Activated CD4-positive, alpha-beta memory T cell treated with anti-CD3 and anti-CD28 coated beads for 36 hours (primary cell): ENCODE data around the gene NDUFS6. TPM values are rescaled to one million over a fixed set of nuclear protein-coding genes. Genes with fewer than 3 reads are reported as not detected.
"Not testable (repeated sequence)": the region's sequence is repeated elsewhere in the genome, so short reads cannot be mapped to it uniquely, and the experiment has no call there.

Experiments used
- CTCF ChIA-PET: fragments of 350-600 bp; sonication (Branson Sonifier 250); formaldehyde crosslinking; loops from one replicate; lab custom pipeline; 2021; ENCODE audit warnings: antibody characterized with exemption, inconsistent platforms; lab: Charles Lee
- POLR2A ChIA-PET: fragments of 350-600 bp; sonication (Branson Sonifier 250); formaldehyde crosslinking; loops from one replicate; lab custom pipeline; 2021; ENCODE audit warnings: antibody characterized with exemption; lab: Charles Lee
- DNase-seq: peaks from one replicate; pipeline ENCODE4 v3.0.0-alpha.2; 2020
- H3K27ac Mint-ChIP-seq: one replicate; pipeline ENCODE4 v1.8.0; 2021; ENCODE audit warnings: mixed read lengths
- H3K27me3 Mint-ChIP-seq: one replicate; pipeline ENCODE4 v1.8.0; 2021; ENCODE audit warnings: mixed read lengths
- H3K36me3 Mint-ChIP-seq: one replicate; pipeline ENCODE4 v1.8.0; 2021; ENCODE audit warnings: mixed read lengths
- H3K4me1 Mint-ChIP-seq: one replicate; pipeline ENCODE4 v1.8.0; 2021; ENCODE audit warnings: low read depth, mixed read lengths
- H3K4me3 Mint-ChIP-seq: one replicate; pipeline ENCODE4 v1.8.0; 2021; ENCODE audit warnings: mild to moderate bottlenecking, mixed read lengths
- H3K9me3 Mint-ChIP-seq: one replicate; pipeline ENCODE4 v1.8.0; 2021; ENCODE audit warnings: mixed read lengths
- intact Hi-C: fragments of 100-400 bp; cut with micrococcal nuclease; formaldehyde crosslinking; loops from one replicate; pipeline ENCODE4 v1.15.1; 2023
- total RNA-seq, 2 experiments: library from RNA; stranded (reverse); gene quantifications; one replicate each; pipeline ENCODE4 v1.2.3, GENCODE V29; 2021

NDUFS6 gene
- total RNA-seq, 2 experiments from 2014 or later: 38.9 to 39.5 TPM

DNA sequence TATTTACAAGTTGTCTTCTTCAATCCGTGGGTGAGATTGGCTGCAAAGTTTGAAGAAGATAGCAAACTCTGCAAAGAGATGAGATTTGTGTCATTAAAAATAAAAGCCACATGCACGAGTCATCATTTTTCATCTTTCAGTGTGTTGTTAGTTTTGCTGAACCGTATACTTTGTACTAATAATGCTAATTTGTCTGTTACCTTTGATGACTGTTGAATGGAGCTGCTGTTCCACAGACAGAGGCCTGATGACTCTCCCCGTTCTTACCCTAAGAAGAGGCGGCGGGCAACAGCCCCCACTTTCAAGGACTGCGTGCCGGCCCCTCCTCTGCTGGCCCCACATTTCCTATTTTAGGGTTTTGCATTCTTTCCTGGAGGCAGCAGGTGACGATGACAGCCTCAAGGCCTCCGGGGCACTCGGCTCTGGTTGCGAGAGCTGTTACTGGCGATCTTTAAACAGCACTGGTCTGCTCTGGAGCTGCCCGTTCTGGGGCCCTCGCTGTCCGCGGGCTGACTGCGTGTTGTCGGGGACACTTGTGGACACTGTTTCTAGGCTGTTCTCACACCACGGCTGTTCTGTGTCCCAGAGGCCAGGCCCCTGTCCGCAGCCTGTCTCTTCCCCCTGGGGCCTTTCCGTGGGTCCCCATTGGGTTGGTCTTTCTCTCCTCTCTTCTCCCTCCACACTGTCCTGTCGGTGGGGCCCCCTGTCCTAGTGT lies 35.1 kb downstream of the NDUFS6 start:
- H3K4me3 Mint-ChIP-seq: no peak overlapping the region
- H3K27me3 Mint-ChIP-seq: peaks cover 10% of the 10 kb centered on the region
- H3K4me1 Mint-ChIP-seq: no peaks in the 10 kb centered on the region
- CTCF ChIA-PET: no interaction called here
- H3K36me3 Mint-ChIP-seq: no peaks in the 10 kb centered on the region
- DNase-seq: no peak
- H3K9me3 Mint-ChIP-seq: no peaks in the 10 kb centered on the region
- intact Hi-C loops: no loop called here
- H3K27ac Mint-ChIP-seq: no peak overlapping the region
- POLR2A ChIA-PET: no interaction called here

DNA sequence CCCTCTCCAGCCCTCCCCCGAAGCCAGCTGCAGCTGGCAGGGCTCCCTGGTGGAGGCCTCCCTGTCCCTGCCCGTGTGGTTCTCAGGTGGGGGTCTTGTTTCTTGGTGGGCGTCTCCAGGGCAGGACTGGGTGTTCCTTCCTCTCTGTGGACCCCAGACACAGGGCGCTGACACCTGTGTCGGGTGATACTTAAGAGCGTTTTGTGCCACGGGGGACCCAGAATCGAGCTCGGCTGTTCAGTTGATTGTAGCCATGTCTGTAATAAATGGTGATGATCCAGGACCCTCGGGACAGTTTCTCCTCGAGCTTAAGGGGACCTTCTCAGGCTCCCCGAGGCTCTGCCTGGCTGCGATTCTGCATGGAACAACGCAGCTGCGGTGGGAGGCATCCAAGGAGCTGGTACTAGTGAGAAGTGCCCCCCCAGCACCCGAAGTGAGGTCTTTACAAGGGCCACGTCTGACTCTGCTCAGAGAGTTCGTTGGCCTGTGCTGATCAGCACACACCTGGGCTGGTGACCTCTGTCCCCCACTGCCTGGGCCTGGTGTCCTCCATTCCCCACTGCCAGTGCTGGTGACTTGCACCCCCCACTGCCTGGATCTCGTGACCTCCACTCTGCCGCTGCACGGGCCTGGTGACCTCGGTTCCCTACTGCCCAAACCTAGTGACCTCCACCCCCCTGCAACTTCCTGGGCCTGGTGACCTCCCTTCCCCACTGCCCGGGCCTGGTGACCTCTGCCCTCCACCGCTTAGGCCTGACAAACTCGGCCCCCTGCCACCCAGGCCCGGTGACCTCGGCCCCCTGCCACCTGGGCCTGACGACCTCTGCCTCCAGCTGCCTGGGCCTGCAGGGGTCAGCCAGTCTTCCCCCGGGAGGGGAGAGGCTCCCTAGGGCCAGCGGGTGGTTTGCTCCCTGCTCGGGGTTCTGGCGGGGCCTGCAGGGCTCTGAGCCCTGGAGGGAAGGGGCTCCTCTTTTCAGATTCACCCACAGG lies 36.0 kb downstream of the NDUFS6 start:
- no peaks in the 10 kb centered on the region for H3K4me1 Mint-ChIP-seq
- H3K27me3 Mint-ChIP-seq: peaks cover 11% of the 10 kb centered on the region
- no peak for DNase-seq
- CTCF ChIA-PET: no interaction called here
- H3K9me3 Mint-ChIP-seq: no peaks in the 10 kb centered on the region
- intact Hi-C loops: no loop called here
- POLR2A ChIA-PET: no interaction called here
- no peak overlapping the region for H3K27ac Mint-ChIP-seq
- no peaks in the 10 kb centered on the region for H3K36me3 Mint-ChIP-seq
- H3K4me3 Mint-ChIP-seq: no peak overlapping the region

- H3K36me3 Mint-ChIP-seq: no peaks in the 10 kb centered on the region
- intact Hi-C loops: no loop called here
- H3K9me3 Mint-ChIP-seq: no peaks in the 10 kb centered on the region
- ChIA-PET CTCF (no interaction called here), POLR2A (no interaction called here)
- H3K4me1 Mint-ChIP-seq: no peaks in the 10 kb centered on the region
- no peak overlapping the region for H3K27ac Mint-ChIP-seq
- no peak for DNase-seq
- peaks cover 14% of the 10 kb centered on the region for H3K27me3 Mint-ChIP-seq
- H3K4me3 Mint-ChIP-seq: no peak overlapping the region
Observed at GRCh38 chr5:1838013-1838412, 36.8 kb downstream of the NDUFS6 start.

DNA sequence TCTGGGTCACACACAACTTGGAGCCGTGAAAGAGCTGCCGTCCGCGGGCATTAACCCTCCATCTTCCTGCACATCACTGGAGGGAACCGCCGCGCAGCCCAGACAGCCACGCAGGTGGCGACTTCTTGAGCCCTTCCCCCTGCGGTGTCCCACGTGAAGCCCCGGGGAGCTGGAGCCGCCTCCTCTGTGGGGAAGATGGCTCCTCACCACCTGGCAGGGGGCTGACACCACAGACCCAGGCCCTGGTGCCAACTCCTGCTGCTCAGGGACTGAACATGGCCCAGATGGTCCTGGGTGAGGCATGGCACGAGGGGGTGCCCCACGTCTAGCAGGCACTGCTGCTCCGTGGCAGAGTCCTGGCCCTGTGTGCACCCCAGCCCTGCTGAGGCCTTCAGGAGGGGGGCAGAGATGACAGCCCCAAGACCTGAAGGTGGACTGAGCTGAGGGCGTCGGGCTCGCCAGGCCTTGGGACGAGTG lies 38.9 kb downstream of the NDUFS6 start:
- intact Hi-C loops: no loop called here
- CTCF ChIA-PET: no interaction called here
- POLR2A ChIA-PET: no interaction called here
- Mint-ChIP-seq H3K9me3 (no peaks in the 10 kb centered on the region), H3K27ac (no peak overlapping the region), H3K36me3 (no peaks in the 10 kb centered on the region), H3K27me3 (peaks cover 14% of the 10 kb centered on the region), H3K4me1 (no peaks in the 10 kb centered on the region), H3K4me3 (no peak overlapping the region)
- DNase-seq: no peak

GRCh38 chr5:1840741-1841521 lies 39.7 kb downstream of the NDUFS6 start:
- intact Hi-C loops: no loop called here
- Mint-ChIP-seq H3K9me3 (no peaks in the 10 kb centered on the region), H3K36me3 (no peaks in the 10 kb centered on the region), H3K4me1 (no peaks in the 10 kb centered on the region), H3K27ac (no peak overlapping the region), H3K4me3 (no peak overlapping the region), H3K27me3 (peaks cover 14% of the 10 kb centered on the region)
- ChIA-PET POLR2A (no interaction called here), CTCF (no interaction called here)
- no peak for DNase-seq

GRCh38 chr5:1842004-1842819 lies 41.0 kb downstream of the NDUFS6 start:
- intact Hi-C loops: no loop called here
- H3K4me1 Mint-ChIP-seq: no peaks in the 10 kb centered on the region
- ChIA-PET POLR2A (no interaction called here), CTCF (no interaction called here)
- H3K9me3 Mint-ChIP-seq: no peaks in the 10 kb centered on the region
- H3K4me3 Mint-ChIP-seq: no peak overlapping the region
- no peak overlapping the region for H3K27ac Mint-ChIP-seq
- DNase-seq: no peak
- peaks cover 12% of the 10 kb centered on the region for H3K27me3 Mint-ChIP-seq
- no peaks in the 10 kb centered on the region for H3K36me3 Mint-ChIP-seq

- H3K9me3 Mint-ChIP-seq, DNase-seq, intact Hi-C loops, H3K27ac Mint-ChIP-seq, POLR2A ChIA-PET, CTCF ChIA-PET, H3K4me1 Mint-ChIP-seq, H3K4me3 Mint-ChIP-seq, H3K36me3 Mint-ChIP-seq: not testable (repeated sequence)
- H3K27me3 Mint-ChIP-seq: peaks cover 19% of the 10 kb centered on the region
Observed at GRCh38 chr5:1843761-1844160, 42.6 kb downstream of the NDUFS6 start.

DNA sequence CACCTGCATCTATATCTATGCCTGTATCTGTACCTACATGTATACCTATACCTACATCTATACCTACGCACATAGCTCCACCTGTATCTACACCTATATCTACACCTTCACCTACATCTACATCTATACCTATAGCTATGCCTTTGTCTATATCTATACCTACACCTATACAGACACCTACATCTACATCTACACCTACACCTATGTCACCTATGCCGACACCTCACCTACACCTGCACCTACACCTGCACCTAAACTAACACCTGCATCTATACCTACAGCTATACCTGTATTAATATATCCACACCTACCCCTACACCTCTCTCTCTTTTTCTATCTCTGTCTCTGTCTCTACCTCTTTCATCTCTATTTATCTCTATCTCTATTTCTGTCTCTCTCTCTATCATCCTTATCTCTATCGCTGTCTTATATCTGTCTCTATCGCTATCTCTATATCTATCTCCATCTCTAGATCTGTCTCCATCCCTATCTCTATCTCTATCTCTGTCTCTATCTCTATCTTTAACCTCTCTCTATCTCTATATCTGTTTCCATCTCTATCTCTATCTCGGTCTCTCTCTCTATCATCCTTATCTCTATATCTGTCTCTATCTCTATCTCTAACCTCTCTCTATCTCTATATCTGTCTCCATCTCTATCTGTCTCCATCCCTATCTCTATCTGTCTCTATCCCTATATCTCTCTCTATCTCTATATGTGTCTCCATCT lies 43.7 kb downstream of the NDUFS6 start:
- intact Hi-C loops: no loop called here
- CTCF ChIA-PET: no interaction called here
- peaks cover 22% of the 10 kb centered on the region for H3K27me3 Mint-ChIP-seq

GRCh38 chr5:1845696-1846095 lies 44.5 kb downstream of the NDUFS6 start:
- CTCF ChIA-PET: no interaction called here
- H3K27me3 Mint-ChIP-seq: peaks cover 24% of the 10 kb centered on the region
- no peaks in the 10 kb centered on the region for H3K4me1 Mint-ChIP-seq
- intact Hi-C loops: no loop called here
- POLR2A ChIA-PET: no interaction called here
- no peaks in the 10 kb centered on the region for H3K9me3 Mint-ChIP-seq
- DNase-seq: no peak
- no peaks in the 10 kb centered on the region for H3K36me3 Mint-ChIP-seq
- no peak overlapping the region for H3K4me3 Mint-ChIP-seq
- no peak overlapping the region for H3K27ac Mint-ChIP-seq

More for the DNA sequence above, 43.7 kb downstream of the NDUFS6 start:
- Mint-ChIP-seq H3K9me3 (no peaks in the 10 kb centered on the region), H3K4me1 (no peaks in the 10 kb centered on the region), H3K4me3 (no peak overlapping the region), H3K36me3 (no peaks in the 10 kb centered on the region), H3K27ac (no peak overlapping the region)
- POLR2A ChIA-PET: no interaction called here
- DNase-seq: no peak

GRCh38 chr5:1846583-1846982 lies 45.4 kb downstream of the NDUFS6 start:
- H3K36me3 Mint-ChIP-seq: no peaks in the 10 kb centered on the region
- no peaks in the 10 kb centered on the region for H3K4me1 Mint-ChIP-seq
- no peak for DNase-seq
- intact Hi-C loops: no loop called here
- no peak overlapping the region for H3K4me3 Mint-ChIP-seq
- H3K9me3 Mint-ChIP-seq: no peaks in the 10 kb centered on the region
- ChIA-PET CTCF (no interaction called here), POLR2A (no interaction called here)
- H3K27me3 Mint-ChIP-seq: peaks cover 30% of the 10 kb centered on the region
- no peak overlapping the region for H3K27ac Mint-ChIP-seq

GRCh38 chr5:1847056-1847455 lies 45.8 kb downstream of the NDUFS6 start:
- POLR2A ChIA-PET: no interaction called here

More at GRCh38 chr5:1847056-1847455, 45.8 kb downstream of the NDUFS6 start:
- Mint-ChIP-seq H3K9me3 (no peaks in the 10 kb centered on the region), H3K4me1 (no peaks in the 10 kb centered on the region), H3K27ac (no peak overlapping the region), H3K27me3 (peaks cover 35% of the 10 kb centered on the region), H3K4me3 (no peak overlapping the region), H3K36me3 (no peaks in the 10 kb centered on the region)
- intact Hi-C loops: no loop called here
- CTCF ChIA-PET: no interaction called here
- DNase-seq: no peak
